Measurements from ENCODE around the gene GRAMD1B. TPM values are rescaled to one million over a fixed set of nuclear protein-coding genes. Genes with fewer than 3 reads are reported as not detected.

Gene GRAMD1B
- polyA plus RNA-seq, 10 donors = 3.9 to 9.8 (median 8.4) TPM

- no peak for DNase-seq
Observed at GRCh38 chr11:123408619-123409455, 21.2 kb upstream of the GRAMD1B start.

- no peak for DNase-seq
Observed at GRCh38 chr11:123409456-123410217, 20.4 kb upstream of the GRAMD1B start.

- DNase-seq = no peak
Observed at GRCh38 chr11:123410218-123410549, 19.9 kb upstream of the GRAMD1B start.

GRCh38 chr11:123413636-123414035 lies 16.4 kb upstream of the GRAMD1B start:
- no peak for DNase-seq

- no peak for DNase-seq
Observed at GRCh38 chr11:123416566-123416965, 13.5 kb upstream of the GRAMD1B start.

GRCh38 chr11:123418351-123419114 lies 11.5 kb upstream of the GRAMD1B start:
- no peak for DNase-seq

- DNase-seq = no peak
Observed at GRCh38 chr11:123419731-123420452, 10.2 kb upstream of the GRAMD1B start.

- DNase-seq = no peak
Observed at GRCh38 chr11:123421589-123421988, 8.5 kb upstream of the GRAMD1B start.

- no peak for DNase-seq
Observed at GRCh38 chr11:123425367-123425766, 4.7 kb upstream of the GRAMD1B start.

GRCh38 chr11:123426789-123427188 lies 3.3 kb upstream of the GRAMD1B start:
- DNase-seq = no peak

- no peak for DNase-seq
Observed at GRCh38 chr11:123427405-123427804, 2.7 kb upstream of the GRAMD1B start.

- DNase-seq = peak in 1 of 3 donors; percentile 40
Observed at GRCh38 chr11:123428116-123428715, 1.9 kb upstream of the GRAMD1B start.

- peak in 1 of 3 donors; percentile 73 for DNase-seq
Observed at GRCh38 chr11:123429336-123429735, 733 bp upstream of the GRAMD1B start.

GRCh38 chr11:123430721-123431497 lies 840 bp downstream of the GRAMD1B start:
- DNase-seq = peak in 2 of 3 donors; percentile 49 to 82

- peak in 1 of 3 donors; percentile 19 for DNase-seq
Observed at GRCh38 chr11:123431619-123432018, 1.6 kb downstream of the GRAMD1B start.

- DNase-seq = no peak
Observed at GRCh38 chr11:123434262-123434661, 4.2 kb downstream of the GRAMD1B start.

GRCh38 chr11:123434911-123435310 lies 4.8 kb downstream of the GRAMD1B start:
- no peak for DNase-seq

- no peak for DNase-seq
Observed at GRCh38 chr11:123437236-123437979, 7.3 kb downstream of the GRAMD1B start.

- no peak for DNase-seq
Observed at GRCh38 chr11:123438131-123438627, 8.1 kb downstream of the GRAMD1B start.
